ENCODE results near the gene VSIG10.
"Not testable (repeated sequence)": the region's sequence is repeated elsewhere in the genome, so short reads cannot be mapped to it uniquely, and the experiment has no call there.

DNA sequence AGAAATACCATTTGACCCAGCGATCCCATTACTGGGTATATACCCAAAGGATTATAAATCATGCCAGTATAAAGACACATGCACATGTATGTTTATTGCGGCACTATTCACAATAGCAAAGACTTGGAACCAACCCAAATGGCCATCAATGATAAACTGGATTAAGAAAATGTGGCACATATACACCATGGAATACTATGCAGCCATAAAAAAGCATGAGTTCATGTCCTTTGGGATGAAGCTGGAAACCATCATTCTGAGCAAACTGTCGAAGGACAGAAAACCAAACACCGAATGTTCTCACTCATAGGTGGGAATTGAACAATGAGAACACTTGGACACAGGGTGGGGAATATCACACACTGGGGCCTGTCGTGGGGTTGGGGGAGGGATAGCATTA lies 25.6 kb upstream of the VSIG10 start:
- TF ChIP-seq, protein P1, sequence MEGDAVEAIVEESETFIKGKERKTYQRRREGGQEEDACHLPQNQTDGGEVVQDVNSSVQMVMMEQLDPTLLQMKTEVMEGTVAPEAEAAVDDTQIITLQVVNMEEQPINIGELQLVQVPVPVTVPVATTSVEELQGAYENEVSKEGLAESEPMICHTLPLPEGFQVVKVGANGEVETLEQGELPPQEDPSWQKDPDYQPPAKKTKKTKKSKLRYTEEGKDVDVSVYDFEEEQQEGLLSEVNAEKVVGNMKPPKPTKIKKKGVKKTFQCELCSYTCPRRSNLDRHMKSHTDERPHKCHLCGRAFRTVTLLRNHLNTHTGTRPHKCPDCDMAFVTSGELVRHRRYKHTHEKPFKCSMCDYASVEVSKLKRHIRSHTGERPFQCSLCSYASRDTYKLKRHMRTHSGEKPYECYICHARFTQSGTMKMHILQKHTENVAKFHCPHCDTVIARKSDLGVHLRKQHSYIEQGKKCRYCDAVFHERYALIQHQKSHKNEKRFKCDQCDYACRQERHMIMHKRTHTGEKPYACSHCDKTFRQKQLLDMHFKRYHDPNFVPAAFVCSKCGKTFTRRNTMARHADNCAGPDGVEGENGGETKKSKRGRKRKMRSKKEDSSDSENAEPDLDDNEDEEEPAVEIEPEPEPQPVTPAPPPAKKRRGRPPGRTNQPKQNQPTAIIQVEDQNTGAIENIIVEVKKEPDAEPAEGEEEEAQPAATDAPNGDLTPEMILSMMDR (IDR thresholded peaks at IDR 0.05), result not testable (repeated sequence)
- not testable (repeated sequence) for TF ChIP-seq EP300, POLR2A, POLR2AphosphoS5 (IDR thresholded peaks at IDR 0.05)
